Mononuclear cell (primary cell): ENCODE measurements around the gene SYNGR4. TPM values are rescaled to one million over a fixed set of nuclear protein-coding genes. Genes with fewer than 3 reads are reported as not detected.

Source experiments
- H3K27me3 ChIP-seq: 2 replicates; pipeline ENCODE4 v1.6.0; 2011; ENCODE audit warnings: low read length, control low read depth; ENCODE audit not compliant: insufficient read depth
- H3K4me1 ChIP-seq: 2 replicates; pipeline ENCODE4 v1.5.1; 2011; ENCODE audit warnings: mild to moderate bottlenecking, low read length, control low read depth; ENCODE audit not compliant: insufficient read depth
- H3K4me3 ChIP-seq: 2 replicates; pipeline ENCODE4 v1.5.1; 2011; ENCODE audit warnings: mild to moderate bottlenecking, low read length, moderate library complexity
- H3K9me3 ChIP-seq: 2 replicates; pipeline ENCODE4 v1.5.1; 2011; ENCODE audit warnings: low read depth, mild to moderate bottlenecking, control low read depth, low read length
- total RNA-seq: library from RNA; depleted of rRNA; stranded (reverse); fragments of >200 nt; gene quantifications from one replicate; pipeline ENCODE4 v1.2.3, GENCODE V29; 2012

Gene SYNGR4
- total RNA-seq, 1 donor: not detected

GRCh38 chr19:48395499-48395898 is 31.3 kb downstream of the SYNGR4 start:
- H3K4me1 ChIP-seq: peaks cover 41% of the 10 kb centered on the region
- H3K27me3 ChIP-seq: peaks cover 49% of the 10 kb centered on the region
- H3K9me3 ChIP-seq: no peaks in the 10 kb centered on the region
- no peak overlapping the region for H3K4me3 ChIP-seq

- H3K9me3 ChIP-seq: no peaks in the 10 kb centered on the region
- H3K4me3 ChIP-seq: no peak overlapping the region
- H3K27me3 ChIP-seq: peaks cover 49% of the 10 kb centered on the region
- peaks cover 40% of the 10 kb centered on the region for H3K4me1 ChIP-seq
Observed at GRCh38 chr19:48396016-48396823, 32.1 kb downstream of the SYNGR4 start.

- Histone ChIP-seq H3K4me1 (peaks cover 36% of the 10 kb centered on the region), H3K27me3 (peaks cover 49% of the 10 kb centered on the region)
Observed at GRCh38 chr19:48396824-48397176, 32.6 kb downstream of the SYNGR4 start.

GRCh38 chr19:48397263-48398101 is 33.3 kb downstream of the SYNGR4 start:
- Histone ChIP-seq H3K9me3 (no peaks in the 10 kb centered on the region), H3K4me3 (peak overlapping the region; percentile 33), H3K4me1 (peaks cover 35% of the 10 kb centered on the region), H3K27me3 (peaks cover 48% of the 10 kb centered on the region)

More at GRCh38 chr19:48396824-48397176, 32.6 kb downstream of the SYNGR4 start:
- Histone ChIP-seq H3K9me3 (no peaks in the 10 kb centered on the region), H3K4me3 (no peak overlapping the region)

GRCh38 chr19:48398102-48398374 is 33.9 kb downstream of the SYNGR4 start:
- Histone ChIP-seq H3K4me3 (peak overlapping the region; percentile 33), H3K9me3 (no peaks in the 10 kb centered on the region), H3K27me3 (peaks cover 43% of the 10 kb centered on the region), H3K4me1 (peaks cover 35% of the 10 kb centered on the region)

GRCh38 chr19:48398375-48399235 is 34.4 kb downstream of the SYNGR4 start:
- Histone ChIP-seq H3K27me3 (peaks cover 37% of the 10 kb centered on the region), H3K9me3 (no peaks in the 10 kb centered on the region), H3K4me1 (peaks cover 33% of the 10 kb centered on the region), H3K4me3 (peak overlapping the region; percentile 33)

GRCh38 chr19:48400018-48400742 is 36.0 kb downstream of the SYNGR4 start:
- H3K4me1 ChIP-seq: peaks cover 22% of the 10 kb centered on the region
- no peak overlapping the region for H3K4me3 ChIP-seq
- H3K9me3 ChIP-seq: no peaks in the 10 kb centered on the region
- peaks cover 24% of the 10 kb centered on the region for H3K27me3 ChIP-seq

- Histone ChIP-seq H3K4me1 (peaks cover 22% of the 10 kb centered on the region), H3K9me3 (no peaks in the 10 kb centered on the region), H3K27me3 (peaks cover 13% of the 10 kb centered on the region), H3K4me3 (no peak overlapping the region)
Observed at GRCh38 chr19:48401287-48401686, 37.1 kb downstream of the SYNGR4 start.

- no peak overlapping the region for H3K4me3 ChIP-seq
- peaks cover 9% of the 10 kb centered on the region for H3K4me1 ChIP-seq
- H3K9me3 ChIP-seq: no peaks in the 10 kb centered on the region
- no peaks in the 10 kb centered on the region for H3K27me3 ChIP-seq
Observed at GRCh38 chr19:48403606-48404005, 39.4 kb downstream of the SYNGR4 start.

- Histone ChIP-seq H3K9me3 (no peaks in the 10 kb centered on the region), H3K4me1 (peaks cover 6% of the 10 kb centered on the region), H3K27me3 (no peaks in the 10 kb centered on the region), H3K4me3 (no peak overlapping the region)
Observed at GRCh38 chr19:48405010-48405659, 41.0 kb downstream of the SYNGR4 start.

GRCh38 chr19:48405850-48406249 is 41.7 kb downstream of the SYNGR4 start:
- Histone ChIP-seq H3K4me1 (peaks cover 5% of the 10 kb centered on the region), H3K4me3 (no peak overlapping the region), H3K27me3 (no peaks in the 10 kb centered on the region), H3K9me3 (no peaks in the 10 kb centered on the region)

GRCh38 chr19:48413879-48414587 is 49.9 kb downstream of the SYNGR4 start:
- H3K27me3 ChIP-seq: peaks cover 7% of the 10 kb centered on the region
- peaks cover 18% of the 10 kb centered on the region for H3K4me1 ChIP-seq
- no peaks in the 10 kb centered on the region for H3K9me3 ChIP-seq
- no peak overlapping the region for H3K4me3 ChIP-seq

- Histone ChIP-seq H3K9me3 (no peaks in the 10 kb centered on the region), H3K4me3 (no peak overlapping the region), H3K27me3 (peaks cover 7% of the 10 kb centered on the region), H3K4me1 (peaks cover 24% of the 10 kb centered on the region)
Observed at GRCh38 chr19:48415395-48415794, 51.2 kb downstream of the SYNGR4 start.
